HEK293 (cell line): ENCODE results near the gene IP6K3.

Experiments used
- IKZF3 ChIP-seq: fragments of 450-650 bp; IDR thresholded peaks from 2 replicates; pipeline ENCODE4 v1.5.0; 2018; ENCODE audit warnings: missing biosample characterization, mild to moderate bottlenecking, missing genetic modification characterization, moderate library complexity
- KLF10 ChIP-seq: fragments of 450-650 bp; IDR thresholded peaks from 2 replicates; pipeline ENCODE4 v1.5.1; 2018; ENCODE audit warnings: missing biosample characterization, mild to moderate bottlenecking, missing genetic modification characterization
- ZNF549 ChIP-seq: fragments of 450-650 bp; IDR thresholded peaks from 2 replicates; pipeline ENCODE4 v1.5.1; 2018; ENCODE audit warnings: missing biosample characterization, missing genetic modification characterization, mild to moderate bottlenecking, inconsistent platforms, moderate library complexity
- ZNF660 ChIP-seq: fragments of 450-650 bp; IDR thresholded peaks from 2 replicates; pipeline ENCODE4 v1.5.1; 2018; ENCODE audit warnings: missing biosample characterization, mild to moderate bottlenecking, missing genetic modification characterization

DNA sequence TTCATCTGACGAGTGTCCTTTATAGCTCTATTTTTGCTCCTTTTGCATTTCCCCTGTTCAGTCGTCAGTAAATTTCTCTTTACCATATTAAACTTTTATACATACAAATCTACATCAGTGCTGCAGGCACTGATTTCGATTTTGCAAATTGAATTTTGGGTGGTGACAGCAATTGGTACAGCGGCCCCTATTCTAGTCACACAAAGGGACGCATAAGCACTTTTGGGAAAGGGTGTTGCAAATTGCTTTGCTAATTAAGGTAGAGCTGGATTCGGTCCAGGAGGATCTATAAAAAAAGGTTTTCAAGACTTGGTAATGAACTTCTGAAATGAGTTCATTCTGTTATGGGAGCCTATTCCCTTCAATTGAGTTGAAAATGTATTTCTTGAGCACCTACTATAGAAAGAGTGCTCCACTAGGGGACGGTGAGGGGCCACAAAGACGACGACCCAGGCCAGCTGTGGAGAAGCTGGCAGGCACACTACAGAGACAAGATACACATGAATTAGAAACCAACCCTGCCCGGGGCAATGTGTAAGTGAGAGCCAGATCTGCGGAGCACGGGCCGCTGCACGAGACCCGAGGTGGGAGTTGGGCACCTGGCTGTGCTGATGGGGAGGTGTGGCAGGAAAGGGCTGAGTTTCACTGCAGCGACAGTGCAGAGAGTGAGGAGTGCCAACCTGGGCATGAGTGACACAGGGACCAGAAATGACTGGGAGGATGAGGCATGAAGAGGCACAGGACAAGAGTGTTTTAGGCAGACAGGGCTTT, 40.6 kb downstream of the IP6K3 start:
- TF ChIP-seq KLF10 (tag by site-specific recombination) (no peak), ZNF549 (tag by site-specific recombination) (no peak), IKZF3 (tag by site-specific recombination) (no peak), ZNF660 (no peak)
